Activated CD8-positive, alpha-beta T cell treated with anti-CD3 and anti-CD28 coated beads, Interleukin-2, amount 10 ng/mL, durations not matched to agents 7 days and 5 days (primary cell): Measurements from ENCODE around the gene NFIA. TPM values are rescaled to one million over a fixed set of nuclear protein-coding genes. Genes with fewer than 3 reads are reported as not detected.

Experiments used
- ATAC-seq: fragments of 150-1000 bp; cut with Tn5 transposase; one replicate; pipeline ENCODE4 v1.10.0; 2021; ENCODE audit warnings: moderate library complexity
- CTCF ChIA-PET: fragments of 350-600 bp; sonication (Branson Sonifier 250); formaldehyde crosslinking; loops from one replicate; lab custom pipeline; 2021; ENCODE audit warnings: antibody characterized with exemption; lab: Charles Lee
- POLR2A ChIA-PET: fragments of 350-600 bp; sonication (Branson Sonifier 250); formaldehyde crosslinking; loops from one replicate; lab custom pipeline; 2021; ENCODE audit warnings: antibody characterized with exemption; lab: Charles Lee
- DNase-seq: peaks from one replicate; pipeline ENCODE4 v3.0.0-alpha.2; 2020
- H3K27ac Mint-ChIP-seq: one replicate; pipeline ENCODE4 v1.8.0; 2021; ENCODE audit warnings: mild to moderate bottlenecking, mixed read lengths
- H3K27me3 Mint-ChIP-seq: one replicate; pipeline ENCODE4 v1.8.0; 2021; ENCODE audit warnings: low read depth, mixed read lengths
- H3K36me3 Mint-ChIP-seq: one replicate; pipeline ENCODE4 v1.8.0; 2021; ENCODE audit warnings: low read depth, mixed read lengths
- H3K4me1 Mint-ChIP-seq: one replicate; pipeline ENCODE4 v1.8.0; 2021; ENCODE audit warnings: low read depth, mixed read lengths
- H3K4me3 Mint-ChIP-seq: one replicate; pipeline ENCODE4 v1.8.0; 2021; ENCODE audit warnings: mild to moderate bottlenecking, mixed read lengths
- H3K9me3 Mint-ChIP-seq: one replicate; pipeline ENCODE4 v1.8.0; 2022; ENCODE audit warnings: mixed read lengths; ENCODE audit not compliant: insufficient read depth
- total RNA-seq, 2 experiments: library from RNA; stranded (reverse); gene quantifications; one replicate each; pipeline ENCODE4 v1.2.3, GENCODE V29; 2021

NFIA gene
- total RNA-seq, 2 experiments from 2014 or later: 0.66 to 0.78 TPM

DNA sequence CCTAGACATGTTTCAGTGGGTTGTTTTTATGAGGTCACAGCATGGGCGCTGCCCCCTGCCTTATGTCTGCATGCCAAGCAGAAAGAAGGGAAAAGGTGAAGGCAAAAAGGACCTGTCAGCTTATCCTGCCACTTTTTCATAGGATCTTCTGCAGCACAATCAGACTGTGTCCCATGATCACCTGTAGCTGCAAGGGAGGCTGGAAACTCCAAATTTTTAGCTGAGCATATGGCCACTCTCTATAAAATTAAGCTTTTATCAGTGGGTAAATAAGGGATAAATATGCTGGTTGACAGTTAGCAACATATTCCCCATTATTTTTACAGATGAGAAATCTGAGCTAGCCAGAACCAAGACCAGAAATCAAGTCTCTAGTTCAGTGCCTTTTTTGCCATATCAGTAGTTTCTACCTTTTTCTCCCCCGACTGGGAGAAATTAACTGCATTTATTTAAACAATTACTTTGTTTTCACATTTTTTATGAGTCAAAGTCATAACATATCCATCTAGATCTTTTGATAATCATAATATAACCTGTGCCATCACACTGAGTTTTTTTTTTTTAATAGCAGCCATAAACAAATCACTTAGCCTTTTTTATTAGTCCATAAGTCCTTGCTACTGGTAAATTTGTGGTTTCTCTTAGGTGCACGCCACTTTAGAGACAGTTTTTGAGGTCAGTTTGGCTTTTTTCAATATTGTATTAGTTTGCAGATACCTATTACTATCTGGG lies 307.0 kb downstream of the NFIA start:
- ChIA-PET CTCF (no interaction called here), POLR2A (no interaction called here)
- H3K9me3 Mint-ChIP-seq: no peaks in the 10 kb centered on the region
- no peaks in the 10 kb centered on the region for H3K36me3 Mint-ChIP-seq
- ATAC-seq (no peak), DNase-seq (no peak)
- H3K27ac Mint-ChIP-seq: no peak overlapping the region
- no peak overlapping the region for H3K4me3 Mint-ChIP-seq
- no peaks in the 10 kb centered on the region for H3K27me3 Mint-ChIP-seq
- peaks cover 9% of the 10 kb centered on the region for H3K4me1 Mint-ChIP-seq

DNA sequence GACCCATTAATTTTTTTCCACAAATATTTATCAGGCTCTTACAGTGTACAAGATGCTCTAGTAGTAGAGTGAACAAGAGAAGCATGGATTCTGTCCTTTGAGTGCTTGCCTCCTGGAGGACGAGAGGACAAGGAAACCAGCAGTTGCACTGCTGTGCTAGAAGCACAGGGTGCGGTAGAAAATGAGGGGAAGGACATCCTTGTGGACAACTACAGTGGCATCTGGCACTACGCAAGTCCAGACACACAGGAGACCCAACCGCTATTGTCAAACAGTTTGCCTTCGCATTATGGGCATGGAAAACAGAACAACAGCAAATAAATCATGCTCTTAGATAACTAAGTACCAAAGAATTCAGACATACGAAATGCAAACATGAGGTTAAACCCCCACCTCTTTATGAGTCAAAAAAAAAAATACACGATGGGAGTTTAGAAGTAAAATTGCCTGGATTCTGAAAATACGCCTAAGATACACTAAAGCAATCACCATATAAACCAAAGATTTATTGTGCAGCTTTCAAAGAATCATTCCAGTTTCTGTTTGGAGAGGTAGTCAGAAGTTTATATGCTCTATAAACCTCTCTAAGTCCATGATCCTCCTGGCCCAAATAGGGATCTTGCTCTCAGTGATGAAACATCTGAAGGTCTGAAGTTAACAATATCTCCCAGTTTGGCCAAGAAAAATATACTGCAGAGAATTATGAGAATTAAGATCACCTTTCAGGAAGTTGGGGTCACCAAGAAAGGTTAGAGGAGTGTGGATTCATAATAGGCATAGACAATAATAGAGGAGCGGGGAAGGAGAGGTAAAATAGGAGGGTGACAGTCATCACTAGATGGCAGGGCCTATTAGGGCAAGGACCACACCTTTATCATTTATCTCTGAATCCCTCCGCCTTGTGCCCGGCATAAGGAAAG lies 307.8 kb downstream of the NFIA start:
- no peak for ATAC-seq
- H3K27ac Mint-ChIP-seq: no peak overlapping the region
- ChIA-PET POLR2A (no interaction called here), CTCF (no interaction called here)
- no peak for DNase-seq
- no peak overlapping the region for H3K4me3 Mint-ChIP-seq
- no peaks in the 10 kb centered on the region for H3K9me3 Mint-ChIP-seq
- H3K4me1 Mint-ChIP-seq: peaks cover 9% of the 10 kb centered on the region
- H3K27me3 Mint-ChIP-seq: no peaks in the 10 kb centered on the region
- H3K36me3 Mint-ChIP-seq: no peaks in the 10 kb centered on the region

DNA sequence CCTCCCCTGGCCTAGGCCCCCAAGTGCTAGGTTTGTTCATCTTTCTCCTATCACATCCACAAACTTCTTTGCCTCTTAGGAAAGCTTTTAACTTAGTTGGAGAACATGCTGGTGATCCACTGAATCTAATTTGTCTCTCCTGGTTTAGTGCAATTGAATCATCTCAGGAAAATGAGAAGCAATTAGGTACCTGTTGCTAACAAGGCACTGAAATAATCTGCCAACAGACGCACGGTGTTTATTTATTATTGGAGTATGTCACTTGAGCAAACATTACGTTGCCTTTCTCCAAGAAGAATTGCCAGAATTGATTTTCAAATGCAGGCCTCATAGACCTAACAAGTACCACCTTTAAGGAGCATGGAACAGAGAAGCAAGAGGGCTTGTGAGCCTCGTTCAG lies 309.4 kb downstream of the NFIA start:
- peaks cover 9% of the 10 kb centered on the region for H3K4me1 Mint-ChIP-seq
- H3K27me3 Mint-ChIP-seq: no peaks in the 10 kb centered on the region
- H3K4me3 Mint-ChIP-seq: no peak overlapping the region
- H3K36me3 Mint-ChIP-seq: no peaks in the 10 kb centered on the region
- H3K9me3 Mint-ChIP-seq: no peaks in the 10 kb centered on the region
- POLR2A ChIA-PET: no interaction called here
- CTCF ChIA-PET: interaction anchor here (0.7 kb wide), 2 partner anchors 24 to 510 kb away, joined by 3 read pairs; no protein-coding TSS in a partner anchor
- ATAC-seq: no peak
- DNase-seq: no peak
- no peak overlapping the region for H3K27ac Mint-ChIP-seq

DNA sequence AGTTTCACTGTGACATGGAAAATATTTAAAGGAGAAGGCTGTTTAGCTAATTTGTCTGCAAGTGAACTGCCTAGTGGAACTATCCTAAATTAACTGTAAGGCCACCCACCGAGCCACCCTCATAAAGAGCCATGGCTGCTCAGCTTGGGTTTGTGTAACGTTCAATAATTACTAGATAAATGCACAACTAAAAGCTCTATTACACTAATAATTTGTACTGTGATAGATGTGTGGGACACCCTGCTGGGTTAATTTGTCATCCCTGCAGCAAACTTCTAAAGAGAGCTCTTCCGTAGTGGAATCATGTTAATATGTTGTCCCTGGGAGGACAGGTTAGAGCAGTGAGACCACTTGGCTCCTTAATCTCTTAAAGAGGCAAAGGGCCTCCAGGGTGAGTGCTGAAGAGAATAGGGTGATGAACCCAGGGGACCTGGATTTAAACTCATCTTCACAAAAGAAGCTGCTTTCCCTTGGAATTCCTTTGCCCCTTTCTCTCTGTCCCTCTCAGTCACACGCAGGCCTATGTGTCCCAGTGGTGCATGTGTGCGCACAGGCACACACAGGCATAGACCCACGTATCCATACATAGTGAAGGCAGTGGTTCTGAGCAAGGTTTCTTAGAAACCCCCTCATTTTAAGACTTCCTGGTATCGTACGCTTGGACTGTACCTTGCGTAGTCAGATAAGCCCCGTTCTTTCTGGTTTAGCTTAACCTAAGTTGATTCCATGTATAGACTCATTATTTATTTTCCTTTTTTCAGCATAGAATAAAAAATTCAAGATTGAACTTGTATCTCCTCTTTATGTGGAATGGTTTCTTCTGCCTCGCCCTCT lies 310.3 kb downstream of the NFIA start:
- H3K27ac Mint-ChIP-seq: no peak overlapping the region
- peaks cover 6% of the 10 kb centered on the region for H3K4me1 Mint-ChIP-seq
- DNase-seq: no peak
- H3K9me3 Mint-ChIP-seq: no peaks in the 10 kb centered on the region
- no peak overlapping the region for H3K4me3 Mint-ChIP-seq
- H3K36me3 Mint-ChIP-seq: no peaks in the 10 kb centered on the region
- H3K27me3 Mint-ChIP-seq: no peaks in the 10 kb centered on the region
- CTCF ChIA-PET: no interaction called here
- no peak for ATAC-seq
- POLR2A ChIA-PET: no interaction called here

DNA sequence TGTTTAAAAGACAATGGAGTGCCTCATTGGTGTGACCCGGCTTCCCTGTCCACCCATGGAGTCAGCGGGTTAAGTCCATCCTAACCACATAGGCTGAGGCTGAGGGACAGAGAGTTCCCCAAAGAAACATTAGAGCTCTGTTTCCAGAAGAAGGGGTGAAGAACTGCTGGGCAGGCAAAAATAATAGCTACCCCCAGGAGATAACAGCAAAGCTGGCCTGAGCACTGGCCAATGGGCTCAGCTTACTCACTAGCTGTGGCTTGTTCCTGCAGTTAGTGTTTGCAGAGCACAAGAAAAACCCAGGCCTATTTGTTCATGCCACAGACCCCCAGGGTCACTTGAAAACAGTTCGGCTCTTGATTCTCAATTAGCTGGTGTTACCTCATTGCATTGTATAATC lies 311.2 kb downstream of the NFIA start:
- no peaks in the 10 kb centered on the region for H3K9me3 Mint-ChIP-seq
- no peaks in the 10 kb centered on the region for H3K27me3 Mint-ChIP-seq
- POLR2A ChIA-PET: no interaction called here
- ATAC-seq (no peak), DNase-seq (no peak)
- H3K36me3 Mint-ChIP-seq: no peaks in the 10 kb centered on the region
- H3K4me3 Mint-ChIP-seq: no peak overlapping the region
- CTCF ChIA-PET: no interaction called here
- H3K27ac Mint-ChIP-seq: no peak overlapping the region
- H3K4me1 Mint-ChIP-seq: peaks cover under 1% of the 10 kb centered on the region

DNA sequence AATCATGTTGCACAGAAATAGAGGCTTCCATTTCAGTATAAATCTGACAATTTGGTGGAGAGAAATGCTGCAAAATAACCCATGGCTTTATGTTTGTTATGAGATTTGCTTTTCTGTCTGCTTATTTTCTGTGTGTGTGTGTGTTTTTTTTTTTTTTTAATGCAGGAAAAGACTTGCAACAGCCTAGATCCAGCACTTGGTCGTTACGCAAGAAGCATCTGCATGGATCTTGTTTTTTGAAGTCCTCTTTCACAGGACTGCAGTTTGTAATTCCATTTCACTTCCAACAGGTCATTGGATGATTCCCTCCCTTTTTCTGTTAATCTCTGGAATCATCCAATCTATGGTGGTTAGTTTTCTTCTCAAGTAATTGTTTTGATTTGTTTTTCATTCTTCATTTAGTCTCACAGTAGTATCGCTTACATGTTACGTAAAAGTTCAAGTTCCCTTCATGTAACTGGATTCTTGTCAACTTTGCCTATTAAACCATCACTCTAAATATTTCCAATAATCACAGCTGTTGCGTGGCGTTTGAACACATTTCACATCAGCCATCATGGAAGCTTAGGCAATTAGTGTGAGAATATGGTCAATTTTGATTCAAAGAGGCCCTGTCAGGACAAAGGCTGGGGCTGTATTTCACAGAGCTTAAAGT lies 312.9 kb downstream of the NFIA start:
- DNase-seq (no peak), ATAC-seq (no peak)
- POLR2A ChIA-PET: no interaction called here
- no peaks in the 10 kb centered on the region for H3K9me3 Mint-ChIP-seq
- H3K27ac Mint-ChIP-seq: no peak overlapping the region
- H3K4me1 Mint-ChIP-seq: no peaks in the 10 kb centered on the region
- H3K4me3 Mint-ChIP-seq: no peak overlapping the region
- CTCF ChIA-PET: no interaction called here
- no peaks in the 10 kb centered on the region for H3K36me3 Mint-ChIP-seq
- H3K27me3 Mint-ChIP-seq: no peaks in the 10 kb centered on the region

DNA sequence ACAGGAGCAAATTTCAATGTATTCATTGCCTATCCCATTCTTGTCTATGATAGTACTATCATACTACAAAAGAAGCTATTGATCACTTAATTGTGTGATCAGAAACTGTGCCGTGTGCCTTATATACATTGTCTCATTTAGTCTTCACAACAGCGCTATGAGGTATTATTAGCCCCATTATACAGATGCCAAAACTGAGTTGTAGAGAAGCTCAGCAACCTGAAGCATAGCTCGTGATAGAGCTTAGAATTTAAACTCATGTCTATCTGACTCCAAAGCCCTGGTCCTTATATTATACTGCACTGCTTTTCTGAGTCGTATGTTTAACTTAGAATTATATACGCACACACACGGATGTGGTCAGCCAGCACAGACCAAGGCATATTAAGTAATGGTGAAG lies 315.1 kb downstream of the NFIA start:
- H3K27me3 Mint-ChIP-seq: peaks cover 2% of the 10 kb centered on the region
- H3K9me3 Mint-ChIP-seq: no peaks in the 10 kb centered on the region
- POLR2A ChIA-PET: no interaction called here
- no peak for DNase-seq
- H3K27ac Mint-ChIP-seq: no peak overlapping the region
- no peak for ATAC-seq
- no peaks in the 10 kb centered on the region for H3K36me3 Mint-ChIP-seq
- no peak overlapping the region for H3K4me3 Mint-ChIP-seq
- no peaks in the 10 kb centered on the region for H3K4me1 Mint-ChIP-seq
- CTCF ChIA-PET: interaction anchor here (1.1 kb wide), 1 partner anchor 191 kb away, joined by 4 read pairs; no protein-coding TSS in a partner anchor

DNA sequence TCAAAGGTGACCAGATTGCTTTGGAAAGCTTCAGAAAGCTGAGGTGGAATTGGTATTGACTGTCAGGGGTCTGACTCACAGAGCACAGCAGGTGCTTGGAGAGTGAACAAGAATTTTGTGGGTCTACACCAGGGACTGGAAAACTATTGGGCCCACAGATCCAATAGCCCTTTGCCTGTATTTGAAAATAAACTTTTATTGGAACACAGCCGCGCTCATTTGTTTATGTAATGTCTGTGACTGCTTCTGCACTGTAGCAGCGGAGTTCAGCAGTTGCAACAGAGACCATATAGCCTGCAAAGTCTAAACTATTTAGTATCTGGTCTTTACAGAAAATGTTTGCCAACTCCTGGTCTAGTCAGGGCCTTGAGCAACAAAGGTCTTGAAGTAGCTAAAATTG lies 315.6 kb downstream of the NFIA start:
- Mint-ChIP-seq H3K27ac (no peak overlapping the region), H3K27me3 (peaks cover 2% of the 10 kb centered on the region), H3K4me1 (no peaks in the 10 kb centered on the region), H3K9me3 (no peaks in the 10 kb centered on the region), H3K4me3 (no peak overlapping the region), H3K36me3 (no peaks in the 10 kb centered on the region)
- ChIA-PET POLR2A (no interaction called here), CTCF (interaction anchor here (1.1 kb wide), 1 partner anchor 191 kb away, joined by 4 read pairs; no protein-coding TSS in a partner anchor)
- ATAC-seq (no peak), DNase-seq (no peak)

DNA sequence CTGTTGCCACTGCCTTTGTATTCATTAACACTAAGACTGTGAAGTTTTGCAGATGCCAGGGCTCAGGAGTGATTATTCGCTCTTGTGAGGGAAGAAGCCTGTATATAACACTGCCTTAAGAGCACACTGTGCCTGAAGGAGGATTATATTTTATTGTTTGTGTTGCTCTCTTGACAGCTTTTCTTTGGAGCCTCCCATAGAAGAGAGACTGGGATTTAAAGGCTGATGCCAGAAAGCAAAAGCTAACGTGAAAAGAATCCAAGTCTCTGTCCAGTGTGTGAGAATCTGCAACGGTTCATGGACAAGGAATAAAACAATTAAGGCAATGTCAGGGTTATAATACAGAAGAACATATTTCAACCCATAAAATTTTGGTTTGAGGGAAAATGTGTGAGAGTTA lies 316.8 kb downstream of the NFIA start:
- POLR2A ChIA-PET: no interaction called here
- CTCF ChIA-PET: no interaction called here
- no peak overlapping the region for H3K27ac Mint-ChIP-seq
- H3K9me3 Mint-ChIP-seq: no peaks in the 10 kb centered on the region
- ATAC-seq (no peak), DNase-seq (no peak)
- H3K27me3 Mint-ChIP-seq: peaks cover 7% of the 10 kb centered on the region
- H3K4me1 Mint-ChIP-seq: no peaks in the 10 kb centered on the region
- no peak overlapping the region for H3K4me3 Mint-ChIP-seq
- no peaks in the 10 kb centered on the region for H3K36me3 Mint-ChIP-seq

DNA sequence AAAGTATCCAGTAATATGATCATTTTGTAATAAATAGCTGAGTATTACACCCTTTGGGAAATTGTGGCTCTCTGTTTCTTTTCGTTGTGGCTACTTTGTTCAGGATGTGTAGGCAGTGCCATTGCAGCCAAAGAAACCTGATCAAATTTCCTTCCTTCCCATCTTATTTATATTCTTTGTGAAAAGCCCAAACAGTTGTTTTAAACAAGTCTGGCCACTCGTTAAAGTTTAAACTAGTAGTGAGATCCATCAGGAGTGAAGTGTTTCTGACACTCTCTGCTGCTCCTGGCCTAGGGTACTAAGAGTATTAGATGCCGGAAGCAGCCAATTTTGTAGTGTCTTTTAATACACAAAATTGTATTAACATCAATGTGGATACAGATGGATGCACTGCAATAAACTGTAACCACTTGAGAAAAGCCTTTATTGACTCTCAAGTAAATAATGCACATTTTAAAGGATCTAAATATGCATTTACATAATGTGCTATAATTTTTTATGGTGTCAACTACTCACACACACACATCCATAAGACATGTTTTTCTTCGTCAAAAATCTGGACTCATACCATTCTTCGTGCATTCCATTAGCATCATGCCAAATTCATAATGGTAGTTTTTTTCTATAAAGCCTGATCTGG lies 317.9 kb downstream of the NFIA start:
- Mint-ChIP-seq H3K36me3 (no peaks in the 10 kb centered on the region), H3K4me1 (no peaks in the 10 kb centered on the region), H3K27me3 (peaks cover 7% of the 10 kb centered on the region), H3K9me3 (no peaks in the 10 kb centered on the region), H3K27ac (no peak overlapping the region), H3K4me3 (no peak overlapping the region)
- ATAC-seq (no peak), DNase-seq (no peak)
- ChIA-PET CTCF (no interaction called here), POLR2A (no interaction called here)

DNA sequence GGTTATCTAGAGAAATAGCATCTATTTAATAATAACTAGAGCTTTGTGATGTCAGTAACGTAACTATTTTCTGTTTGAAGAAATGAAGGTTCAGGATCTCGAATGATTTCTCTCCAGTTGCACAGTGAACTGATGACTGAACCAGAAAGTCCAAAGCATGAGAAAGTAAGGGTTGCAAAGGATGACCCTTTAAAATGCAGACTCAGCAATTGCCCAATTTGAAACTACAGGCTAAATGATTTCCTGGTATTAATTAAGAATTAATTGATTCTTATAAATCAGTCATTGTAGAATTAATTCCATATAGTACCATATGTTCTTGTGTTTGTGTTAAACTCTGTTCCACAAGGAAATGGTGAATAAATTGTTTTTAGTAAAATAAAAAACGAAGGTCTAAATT lies 318.6 kb downstream of the NFIA start:
- no peak overlapping the region for H3K27ac Mint-ChIP-seq
- no peaks in the 10 kb centered on the region for H3K36me3 Mint-ChIP-seq
- DNase-seq (no peak), ATAC-seq (no peak)
- H3K4me1 Mint-ChIP-seq: no peaks in the 10 kb centered on the region
- no peaks in the 10 kb centered on the region for H3K9me3 Mint-ChIP-seq
- no peak overlapping the region for H3K4me3 Mint-ChIP-seq
- peaks cover 7% of the 10 kb centered on the region for H3K27me3 Mint-ChIP-seq
- CTCF ChIA-PET: no interaction called here
- POLR2A ChIA-PET: no interaction called here
